SK-N-DZ (cell line): ENCODE data around the gene RAB1B.
"Not testable (repeated sequence)": the region's sequence is repeated elsewhere in the genome, so short reads cannot be mapped to it uniquely, and the experiment has no call there.

ENCODE experiments used
- DNase-seq: peaks from one replicate; pipeline ENCODE4 v3.0.0-alpha.2; 2015; ENCODE audit warnings: low spot score

Gene RAB1B

DNA sequence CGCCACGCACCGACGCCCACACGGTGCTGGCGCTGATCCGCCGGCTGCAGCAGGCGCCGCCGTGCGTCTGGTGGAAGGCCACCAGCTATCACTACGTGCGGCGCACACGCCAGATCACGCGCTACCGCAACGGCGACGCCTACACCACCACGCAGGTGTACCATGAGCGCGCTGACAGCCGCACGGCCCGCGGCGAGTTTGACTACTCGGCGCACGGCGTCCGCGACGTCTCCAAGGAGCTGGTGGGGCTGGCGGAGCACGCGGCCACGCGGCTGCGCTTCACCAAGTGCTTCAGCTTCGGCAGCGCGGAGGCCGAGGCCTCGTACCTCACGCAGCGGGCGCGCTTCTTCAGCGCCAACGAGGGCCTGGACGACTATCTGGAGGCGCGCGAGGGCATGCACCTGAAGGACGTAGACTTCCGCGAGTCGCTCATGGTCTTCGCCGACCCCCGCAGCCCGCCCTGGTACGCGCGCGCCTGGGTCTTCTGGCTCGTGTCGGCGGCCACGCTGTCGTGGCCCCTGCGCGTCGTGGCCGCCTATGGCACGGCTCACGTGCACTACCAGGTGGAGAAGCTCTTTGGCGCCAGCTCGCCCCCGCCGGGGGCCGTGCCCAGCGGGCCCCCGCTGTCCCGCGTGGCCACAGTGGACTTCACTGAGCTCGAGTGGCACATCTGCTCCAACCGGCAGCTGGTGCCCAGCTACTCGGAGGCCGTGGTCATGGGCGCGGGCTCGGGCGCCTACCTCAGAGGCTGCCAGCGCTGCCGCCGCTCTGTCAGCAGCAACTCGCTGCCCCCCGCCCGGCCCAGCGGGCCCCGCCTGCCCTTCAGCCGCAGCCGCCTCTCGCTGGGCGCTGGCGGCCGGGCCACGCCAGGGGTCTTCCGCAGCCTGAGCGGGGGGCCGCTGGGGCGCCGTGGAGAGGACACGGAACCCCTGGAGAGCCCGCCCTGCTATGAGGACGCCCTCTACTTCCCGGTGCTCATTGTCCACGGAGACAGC lies 26.5 kb downstream of the RAB1B start:
- no peak for DNase-seq

DNA sequence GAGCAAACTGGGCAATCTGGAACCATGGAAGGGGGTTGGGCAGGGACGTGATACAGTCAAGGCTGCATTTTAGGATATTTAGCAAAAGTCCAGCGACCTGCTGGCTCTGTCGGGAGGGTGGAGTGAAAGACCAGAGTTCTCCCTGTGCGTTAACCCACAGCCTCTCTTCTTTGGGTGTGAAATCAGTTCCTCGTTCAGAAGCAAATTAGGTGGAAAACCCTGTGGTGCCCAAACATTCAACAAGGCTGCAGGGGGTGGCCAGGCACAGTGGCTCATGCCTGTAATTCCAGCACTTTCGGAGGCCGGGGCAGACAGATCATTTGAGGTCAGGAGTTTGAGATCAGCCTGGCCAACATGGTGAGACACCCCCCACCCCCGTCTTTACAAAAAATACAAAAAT lies 29.2 kb downstream of the RAB1B start:
- DNase-seq, result no peak

DNA sequence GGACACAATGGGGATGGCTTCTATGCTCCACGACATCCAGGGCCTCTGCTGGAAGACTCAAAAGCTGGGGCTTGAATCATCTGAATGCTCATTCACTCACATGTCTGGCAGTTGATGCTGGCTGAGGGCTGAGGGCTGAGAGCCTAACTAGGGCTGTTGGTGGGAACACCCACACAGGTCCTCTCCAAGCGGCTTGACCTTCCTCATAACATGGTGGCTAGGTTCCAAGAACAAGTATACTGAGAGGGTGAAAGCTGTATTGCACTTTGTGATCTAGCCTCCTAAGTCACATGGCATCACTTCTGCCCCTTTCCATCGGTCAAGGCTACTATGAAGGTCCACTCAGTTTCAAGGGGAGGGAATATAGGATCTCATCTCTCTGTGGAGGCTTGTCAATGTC lies 30.7 kb downstream of the RAB1B start:
- no peak for DNase-seq

DNA sequence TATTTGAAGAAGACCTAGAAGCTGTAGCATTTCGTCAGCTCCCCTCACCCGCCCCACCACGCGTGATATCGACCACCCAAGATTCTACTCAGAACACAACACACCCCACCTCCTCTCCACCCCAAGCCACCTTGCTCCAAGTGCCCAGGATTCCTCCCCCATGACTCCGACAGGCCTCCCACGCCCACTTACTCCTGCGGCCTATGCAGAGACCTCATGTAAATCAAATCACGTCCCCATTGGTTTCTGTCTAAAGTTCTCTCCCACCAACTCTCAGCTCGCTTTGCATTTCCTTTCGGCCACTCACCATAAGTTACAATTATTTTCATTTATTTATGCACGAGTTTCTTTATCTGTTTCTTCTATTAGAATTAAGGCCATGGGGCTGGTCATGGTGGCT lies 34.2 kb downstream of the RAB1B start:
- no peak for DNase-seq

DNA sequence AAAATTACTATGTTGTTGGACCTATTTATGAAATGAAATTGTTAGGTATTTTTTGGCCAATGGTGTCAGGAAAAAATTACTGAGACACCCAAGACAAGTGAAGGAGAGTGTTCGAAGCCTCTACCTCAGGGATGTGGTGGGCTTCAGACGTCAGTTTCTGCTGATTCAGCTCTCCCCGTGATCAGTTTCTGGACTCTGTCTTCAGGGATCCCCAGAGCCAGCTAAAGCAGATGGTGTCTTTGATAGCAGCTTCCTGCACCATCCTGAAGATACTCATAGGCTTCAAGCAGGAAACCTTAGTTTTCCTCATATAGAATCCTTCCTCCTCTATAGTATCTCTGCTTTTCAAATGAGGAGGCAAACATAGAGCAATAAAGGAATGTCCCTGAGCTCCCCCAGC lies 41.0 kb downstream of the RAB1B start:
- DNase-seq, result no peak

DNA sequence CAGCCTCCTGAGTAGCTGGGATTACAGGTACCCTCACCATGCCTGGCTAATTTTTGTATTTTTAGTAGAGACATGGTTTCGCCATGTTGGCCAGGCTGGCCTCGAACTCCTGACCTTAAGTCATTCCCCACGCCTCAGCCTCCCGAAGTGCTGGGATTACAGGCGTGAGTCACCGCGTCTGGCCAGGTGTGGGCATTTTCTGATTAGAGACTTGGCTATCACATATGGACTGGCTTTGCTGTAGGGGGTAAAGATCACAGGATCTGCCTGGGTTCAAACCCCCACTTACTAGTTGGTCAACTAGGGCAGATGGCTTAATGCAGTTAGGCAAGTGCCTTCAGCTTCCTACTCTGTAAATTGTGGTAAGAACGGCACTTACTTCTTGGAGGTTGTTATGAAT lies 41.9 kb downstream of the RAB1B start:
- DNase-seq, result no peak

DNA sequence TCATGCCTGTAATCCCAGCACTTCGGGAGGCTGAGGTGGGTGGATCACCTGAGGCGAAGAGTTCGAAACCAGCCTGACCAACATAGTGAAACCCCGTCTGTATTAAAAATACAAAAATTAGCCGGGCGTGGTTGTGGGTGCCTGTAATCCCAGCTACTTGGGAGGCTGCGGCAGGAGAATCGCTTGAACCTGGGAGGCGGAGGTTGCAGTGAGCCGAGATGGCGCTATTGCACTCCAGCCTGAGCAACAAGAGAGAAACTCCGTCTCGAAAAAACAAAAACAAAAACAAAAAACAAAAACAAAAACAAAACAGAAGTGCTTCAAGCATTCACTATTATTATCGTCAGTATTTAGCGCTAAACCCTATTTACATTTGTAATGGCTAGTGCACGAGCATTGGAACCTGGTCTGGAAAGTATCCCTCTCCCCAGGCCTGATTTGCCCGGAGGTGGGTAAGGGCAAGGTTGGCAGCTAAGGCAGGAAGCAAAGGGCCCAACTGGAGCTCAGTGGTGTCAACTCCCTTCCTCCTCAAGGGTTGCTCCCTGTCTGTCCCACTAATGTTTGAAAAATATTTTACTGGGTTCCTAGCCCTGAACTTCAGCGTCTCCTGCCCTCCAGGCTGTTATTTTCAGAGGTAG lies 42.5 kb downstream of the RAB1B start:
- not testable (repeated sequence) for DNase-seq

DNA sequence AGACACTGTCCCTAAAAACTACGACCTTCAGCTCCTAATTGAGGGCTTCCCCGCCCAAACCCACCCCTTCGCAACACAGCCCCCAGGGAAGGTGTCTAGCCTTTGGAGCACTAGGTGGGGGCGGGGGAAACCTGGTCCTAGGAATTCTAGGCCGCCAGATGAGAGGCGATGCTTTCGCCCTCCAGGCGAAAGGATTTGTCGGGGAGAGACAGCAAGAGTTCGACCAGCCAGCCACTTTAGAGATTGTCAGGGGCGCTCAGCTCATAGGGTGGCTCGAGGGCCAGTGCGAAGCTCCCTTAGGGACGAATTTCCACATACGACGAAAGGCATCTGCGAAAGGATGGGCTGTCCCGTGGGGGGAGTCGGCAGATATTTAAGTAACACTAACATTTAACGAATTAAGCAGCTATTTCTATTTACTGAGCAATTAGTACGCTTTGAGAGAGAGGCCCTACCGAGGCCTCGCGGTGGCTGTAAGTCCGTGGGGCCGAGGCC lies 43.1 kb downstream of the RAB1B start:
- DNase-seq, result no peak

DNA sequence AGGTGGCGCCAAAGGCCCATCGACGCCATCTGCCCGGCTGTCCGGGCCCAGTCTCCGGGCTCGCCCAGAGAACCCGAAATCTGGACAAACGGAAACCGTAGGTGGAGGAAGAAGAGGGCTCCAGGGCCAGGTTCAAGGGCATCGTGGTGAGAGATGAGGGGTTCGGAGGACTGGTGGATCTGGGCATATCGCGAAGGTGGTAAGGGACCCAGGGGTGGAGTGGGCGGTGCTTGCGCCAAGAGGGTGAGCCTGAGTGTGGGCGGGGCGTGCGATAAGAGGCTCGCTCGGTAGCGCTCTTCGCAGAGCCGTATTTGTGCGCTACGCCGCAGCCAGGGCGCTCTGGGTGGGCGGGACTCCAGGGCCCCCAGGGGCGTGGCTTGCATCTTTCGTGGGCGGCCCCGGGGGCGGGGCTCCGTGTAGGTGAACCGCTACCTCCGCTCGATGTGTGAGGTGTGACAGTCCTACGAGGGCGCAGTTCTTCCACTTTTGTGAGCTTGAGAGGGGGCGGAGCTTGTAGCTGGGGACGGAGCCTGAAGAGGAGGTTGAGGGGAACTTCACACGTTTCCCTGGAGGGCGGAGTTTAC lies 43.6 kb downstream of the RAB1B start:
- DNase-seq, result peak; percentile 95

DNA sequence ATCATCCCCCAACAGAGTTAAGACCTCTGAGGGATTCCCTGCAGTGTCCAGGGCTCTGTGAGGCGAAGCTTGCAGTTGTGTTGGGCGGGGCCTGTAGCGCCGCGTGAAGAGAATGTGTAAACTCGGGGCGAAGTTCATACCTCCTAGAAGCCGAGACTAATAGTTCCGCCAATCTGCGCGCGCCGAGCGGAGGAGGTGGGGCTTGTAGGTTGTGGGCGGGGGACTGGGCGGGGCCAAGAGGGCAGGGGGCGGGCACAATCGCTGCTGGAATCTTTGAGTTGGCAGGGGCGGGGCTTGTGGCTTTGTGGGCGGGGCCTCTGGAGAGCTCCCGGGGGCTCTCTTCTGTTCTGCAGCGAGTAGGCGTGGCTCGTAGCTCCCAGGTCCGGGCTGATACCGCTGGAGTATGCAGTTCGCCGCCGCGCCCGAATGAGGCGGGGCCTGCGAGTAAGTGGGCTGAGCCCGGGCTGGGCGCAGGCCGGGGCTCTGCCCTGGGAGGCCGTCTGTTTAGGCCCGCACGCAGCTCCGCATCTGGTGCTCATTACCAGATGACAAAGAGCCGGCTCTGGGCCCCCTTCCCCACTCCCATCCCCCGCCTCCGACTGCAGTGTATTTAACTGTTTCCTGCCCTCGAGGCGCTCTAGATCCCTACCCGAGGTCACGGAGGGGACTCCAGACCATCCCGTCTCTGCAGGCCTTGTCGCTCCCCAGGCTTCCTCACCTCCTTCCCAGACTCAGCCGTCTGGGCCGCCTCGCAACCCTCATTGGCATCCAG lies 44.3 kb downstream of the RAB1B start:
- peak; percentile 99 for DNase-seq

DNA sequence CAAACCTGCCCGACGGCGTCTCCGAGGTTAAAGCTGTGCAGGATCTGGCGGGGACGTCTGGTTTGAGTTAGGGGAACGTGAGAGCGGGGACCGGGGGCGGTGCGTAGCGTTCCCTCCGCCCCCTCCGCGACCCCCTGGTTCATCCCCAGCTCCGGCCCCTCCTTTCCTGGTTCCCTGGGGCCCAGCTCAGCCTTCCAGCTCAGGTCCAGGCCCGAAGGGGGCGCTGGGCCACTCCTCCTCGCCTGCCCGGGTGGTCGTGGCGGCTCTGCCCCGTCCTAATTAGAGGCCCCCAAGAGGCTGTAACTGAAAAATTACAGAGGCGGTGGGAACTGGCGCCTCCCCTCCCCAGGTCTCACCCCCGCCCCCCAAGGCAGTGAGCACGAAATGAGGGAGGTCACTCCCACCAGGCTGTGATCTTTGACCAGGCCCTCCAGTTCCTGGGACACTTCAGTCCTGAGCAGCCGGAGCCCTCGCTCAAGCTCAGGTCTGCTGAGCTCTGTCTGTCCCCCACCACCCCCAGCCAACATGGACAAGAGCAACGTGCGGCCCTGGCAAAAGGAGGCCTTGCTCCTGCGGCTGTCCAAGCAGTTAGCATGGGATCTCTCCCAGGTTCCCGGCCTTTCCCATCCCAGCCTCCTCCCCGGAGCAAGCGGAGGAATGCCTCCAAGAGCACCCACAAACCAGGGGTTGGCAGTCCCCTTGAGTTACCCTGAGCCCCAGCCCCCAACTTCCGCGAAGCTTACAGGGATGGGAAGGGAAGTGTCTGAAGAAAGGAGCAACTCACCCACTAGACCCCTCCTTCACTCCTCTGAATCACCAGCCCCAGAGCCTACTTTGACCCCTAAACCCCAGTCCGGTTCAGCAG lies 45.1 kb downstream of the RAB1B start:
- peak; percentile 96 for DNase-seq

DNA sequence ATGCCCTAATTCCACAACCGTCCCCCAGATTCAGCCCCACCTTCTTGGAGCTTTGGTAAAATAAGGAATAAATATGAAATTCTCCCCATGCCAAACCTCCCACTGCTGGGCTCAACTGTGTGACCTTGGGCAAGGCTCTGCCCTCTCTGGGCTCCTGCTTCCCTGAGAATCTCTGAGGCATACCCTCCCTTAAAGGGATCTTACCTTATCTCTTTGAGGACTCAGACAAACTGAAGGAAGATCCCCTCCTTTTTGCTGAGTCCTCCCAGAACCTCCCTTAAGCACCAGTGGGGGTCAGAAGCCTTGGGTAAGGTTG lies 45.7 kb downstream of the RAB1B start:
- DNase-seq, result no peak

DNA sequence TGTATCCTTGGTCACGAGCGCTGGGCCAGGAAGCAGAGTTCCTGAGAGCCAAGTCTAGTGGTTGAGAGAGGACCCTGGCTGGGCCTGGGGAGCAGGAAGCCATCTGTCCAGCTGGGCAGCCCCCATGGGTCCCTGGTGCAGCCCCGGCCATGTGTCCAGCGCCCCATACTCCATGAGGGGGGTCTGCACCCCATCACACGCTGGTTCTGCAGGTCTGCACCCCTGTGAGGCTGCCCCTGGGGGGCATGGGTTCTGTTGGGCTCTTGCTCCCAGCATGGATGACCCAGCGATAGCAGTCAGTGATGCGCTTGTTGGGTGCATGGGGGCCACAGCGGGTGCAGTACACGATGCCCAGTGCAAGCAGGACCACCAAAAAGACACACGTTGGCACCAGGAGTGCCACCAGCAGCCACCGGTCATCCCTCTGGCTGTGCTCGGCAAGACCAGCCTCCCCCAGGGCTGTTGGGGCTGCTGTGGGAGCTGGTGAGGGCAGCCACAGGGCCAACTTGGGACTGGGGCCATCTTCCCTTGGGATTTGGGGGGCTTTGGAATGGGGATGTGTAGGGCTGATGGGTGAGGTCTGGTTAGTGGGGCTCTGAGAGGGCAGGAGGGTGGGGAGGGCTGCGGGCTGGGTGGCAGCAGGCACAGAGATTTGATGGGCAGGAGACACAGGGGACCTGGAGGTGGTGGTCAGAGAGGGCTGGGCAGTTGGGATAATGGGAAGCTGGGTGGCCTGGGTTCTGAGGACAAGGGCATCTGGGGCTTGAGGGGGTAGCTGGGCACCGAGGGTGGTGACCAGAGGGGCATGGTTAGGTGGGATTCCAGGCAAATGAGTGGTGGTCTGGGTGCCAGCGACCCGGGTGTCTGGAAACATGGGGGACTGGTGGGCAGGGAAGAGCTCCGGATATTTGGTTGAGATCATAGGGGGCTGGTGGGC lies 46.4 kb downstream of the RAB1B start:
- DNase-seq, result no peak

DNA sequence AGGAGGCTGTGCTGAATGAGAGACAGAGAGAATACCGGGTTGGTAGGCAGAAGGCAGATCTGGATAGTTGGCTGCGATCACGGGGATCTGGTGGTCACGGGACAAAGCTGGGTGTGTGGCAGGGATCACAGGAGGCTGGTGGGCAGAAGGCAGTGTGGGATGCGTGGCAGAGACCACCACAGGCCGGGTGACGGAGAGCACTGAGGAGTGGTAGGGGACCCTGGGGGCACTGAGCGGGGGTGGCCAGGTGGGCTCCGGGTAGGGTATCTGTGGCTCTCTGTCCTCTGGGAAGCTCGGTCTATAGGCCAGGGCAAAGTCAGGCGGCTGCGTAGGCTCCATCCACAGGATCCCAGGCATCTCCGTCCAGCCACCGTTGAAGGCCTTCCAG lies 47.1 kb downstream of the RAB1B start:
- DNase-seq, result no peak

DNA sequence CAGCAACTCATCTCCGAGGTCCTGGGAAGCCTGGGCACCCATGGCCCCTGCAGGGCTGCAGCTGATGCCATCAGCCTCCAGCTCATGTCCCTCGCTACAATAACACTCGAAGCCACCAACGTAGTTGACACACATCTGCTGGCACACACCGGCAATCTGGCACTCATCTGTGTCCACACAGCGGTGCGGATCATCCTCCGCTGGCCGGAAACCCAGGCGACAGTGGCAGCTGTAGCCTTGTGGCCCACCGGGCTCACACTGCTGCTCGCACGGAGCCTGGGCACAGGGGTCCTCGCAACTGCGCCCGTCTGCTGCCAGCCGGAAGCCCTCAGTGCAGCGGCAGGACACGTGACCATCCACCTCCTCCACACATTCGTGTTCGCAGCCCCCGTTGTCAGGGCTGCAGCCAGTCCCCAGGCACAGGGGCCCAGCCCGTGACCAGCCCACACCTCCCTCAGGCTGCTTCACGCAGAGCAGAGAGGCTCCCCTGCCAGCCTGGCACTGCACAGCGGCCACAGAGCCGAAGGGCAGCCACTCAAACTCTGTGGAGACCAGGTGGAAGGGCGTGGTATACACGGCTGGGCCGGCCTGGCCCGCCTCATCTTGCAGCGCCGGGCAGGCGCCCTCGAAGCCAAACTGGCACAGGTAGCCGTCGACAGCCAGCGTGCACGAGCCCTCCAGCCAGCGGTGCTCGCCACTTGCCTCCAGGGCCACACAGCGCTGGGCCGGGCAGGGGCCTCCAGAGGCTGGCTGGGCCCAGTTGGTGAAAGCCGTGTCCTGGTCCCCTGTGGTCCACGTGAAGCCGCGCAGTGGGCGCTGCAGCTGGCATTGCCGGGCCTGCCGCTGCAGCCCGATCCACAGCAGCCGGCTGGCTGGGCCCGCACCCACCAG lies 47.7 kb downstream of the RAB1B start:
- DNase-seq, result no peak

DNA sequence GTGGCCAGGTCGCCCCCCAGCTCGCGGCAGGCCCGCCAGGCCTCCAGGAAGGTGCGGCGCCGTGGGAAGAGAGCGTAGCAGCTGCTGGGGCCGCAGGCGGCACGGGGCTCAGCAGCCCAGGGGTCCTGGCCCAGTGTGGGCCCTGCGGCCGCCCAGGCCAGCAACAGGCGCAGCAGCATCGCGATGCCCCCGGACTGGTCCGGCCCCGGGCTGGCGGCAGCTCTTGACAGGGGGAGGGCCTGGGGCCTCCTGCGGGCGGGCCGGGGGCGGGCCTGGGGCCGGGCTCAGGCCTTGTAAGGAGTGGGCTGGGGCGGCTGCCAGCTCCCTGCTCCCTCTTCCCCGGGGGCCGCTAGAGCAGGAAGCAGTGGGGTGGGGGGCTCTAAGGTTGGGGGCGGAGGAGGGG lies 48.4 kb downstream of the RAB1B start, which contains the start of gene CD248:
TSS of gene CD248 (minus strand) at position 196 of the 403 bp plus-strand sequence. CDS start at position 179, 17 bp downstream.
- DNase-seq, result peak; percentile 78

DNA sequence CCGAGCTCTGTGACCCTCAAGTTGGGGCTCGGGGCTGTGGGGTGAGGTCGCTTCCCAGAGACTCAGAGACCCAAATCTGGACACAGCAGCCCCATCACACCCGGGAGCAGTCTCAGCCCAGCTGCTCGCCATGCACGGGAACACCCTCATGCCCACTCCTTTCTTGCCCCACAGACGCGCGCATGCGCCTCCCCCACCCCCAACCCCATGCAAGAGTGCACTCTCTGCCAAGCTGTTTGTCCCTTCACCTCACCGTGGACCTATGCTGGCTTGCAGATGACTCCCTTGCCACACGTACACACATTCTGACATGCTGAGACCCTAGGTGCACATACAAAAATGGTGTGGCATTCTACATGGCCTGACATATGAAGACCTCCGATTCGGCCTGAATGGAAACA lies 48.9 kb downstream of the RAB1B start:
- DNase-seq, result peak; percentile 80
